ENCODE results near the gene LPIN1.

- TF ChIP-seq GATA2 (IDR thresholded peaks at IDR 0.05; ENCODE audit: low read depth, low read length): no peak
- no peak for TF ChIP-seq GATA3 (IDR thresholded peaks at IDR 0.05; ENCODE audit: low read depth, low read length)
These were observed 93.5 kb downstream of the LPIN1 start for GRCh38 chr2:11839916-11840315.

Data from SH-SY5Y (cell line).